GM21619 (cell line): Measurements from ENCODE around the gene ASGR2.
"Not testable (repeated sequence)": the region's sequence is repeated elsewhere in the genome, so short reads cannot be mapped to it uniquely, and the experiment has no call there.

ENCODE experiments used
- ATAC-seq: cut with Tn5 transposase; IDR thresholded peaks from one replicate; pipeline ENCODE4 v1.9.1; 2021; ENCODE audit not compliant: unreplicated experiment

ASGR2 gene, protein sequence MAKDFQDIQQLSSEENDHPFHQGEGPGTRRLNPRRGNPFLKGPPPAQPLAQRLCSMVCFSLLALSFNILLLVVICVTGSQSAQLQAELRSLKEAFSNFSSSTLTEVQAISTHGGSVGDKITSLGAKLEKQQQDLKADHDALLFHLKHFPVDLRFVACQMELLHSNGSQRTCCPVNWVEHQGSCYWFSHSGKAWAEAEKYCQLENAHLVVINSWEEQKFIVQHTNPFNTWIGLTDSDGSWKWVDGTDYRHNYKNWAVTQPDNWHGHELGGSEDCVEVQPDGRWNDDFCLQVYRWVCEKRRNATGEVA

DNA sequence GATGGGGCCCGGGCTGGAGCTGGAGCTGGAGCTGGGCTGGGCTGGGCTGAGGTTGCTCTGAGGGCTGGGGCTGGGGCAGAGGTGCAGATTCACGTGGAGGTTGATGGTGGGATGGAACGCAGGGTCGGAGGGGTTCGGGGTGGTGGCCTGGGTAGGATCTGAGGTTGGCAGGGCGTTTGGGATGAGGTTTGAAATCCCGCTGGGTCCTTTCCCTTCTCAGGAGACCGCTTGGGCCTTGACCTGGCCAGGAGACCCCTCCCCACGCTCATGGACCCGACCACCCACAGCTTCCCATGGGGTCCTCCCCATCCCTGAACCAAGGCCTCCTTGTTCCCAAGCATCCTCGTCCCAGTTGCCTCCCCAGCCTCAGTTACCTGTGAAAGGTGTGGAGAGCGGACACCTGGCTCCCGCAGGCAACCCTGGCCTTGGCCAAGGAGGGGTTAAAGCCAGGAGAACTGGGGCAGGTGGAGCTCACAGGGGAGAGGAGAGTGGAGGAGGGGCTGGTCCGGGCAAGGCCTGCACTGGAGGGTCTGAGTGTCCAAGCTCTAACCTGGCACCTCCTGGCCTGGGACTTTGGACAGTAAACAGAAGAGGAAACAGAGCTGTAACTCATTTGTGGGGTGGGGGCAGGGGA is at the start of gene ASGR2:
TSS of gene ASGR2 (minus strand) at position 582 of the 634 bp plus-strand sequence. CDS start 582 bp downstream, outside the sequence.
- ATAC-seq = no peak

DNA sequence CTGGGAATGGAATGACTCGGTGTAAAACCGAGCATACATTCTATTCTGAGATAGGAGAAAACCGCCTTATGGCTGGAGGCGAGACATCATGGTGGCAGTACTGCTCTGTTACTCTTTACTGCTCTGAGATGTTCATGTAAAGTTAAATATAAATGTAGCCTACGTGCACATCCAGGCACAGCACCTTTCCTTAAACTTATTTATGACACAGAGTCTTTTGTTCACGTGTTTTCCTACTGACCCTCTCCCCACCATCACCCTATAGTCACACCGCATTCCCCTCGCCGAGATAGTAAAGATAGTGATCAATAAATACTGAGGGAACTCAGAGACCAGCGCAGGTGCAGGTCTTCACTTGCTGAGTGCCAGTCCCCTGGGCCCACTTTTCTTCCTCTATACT is 44.9 kb upstream of the ASGR2 start:
- not testable (repeated sequence) for ATAC-seq

DNA sequence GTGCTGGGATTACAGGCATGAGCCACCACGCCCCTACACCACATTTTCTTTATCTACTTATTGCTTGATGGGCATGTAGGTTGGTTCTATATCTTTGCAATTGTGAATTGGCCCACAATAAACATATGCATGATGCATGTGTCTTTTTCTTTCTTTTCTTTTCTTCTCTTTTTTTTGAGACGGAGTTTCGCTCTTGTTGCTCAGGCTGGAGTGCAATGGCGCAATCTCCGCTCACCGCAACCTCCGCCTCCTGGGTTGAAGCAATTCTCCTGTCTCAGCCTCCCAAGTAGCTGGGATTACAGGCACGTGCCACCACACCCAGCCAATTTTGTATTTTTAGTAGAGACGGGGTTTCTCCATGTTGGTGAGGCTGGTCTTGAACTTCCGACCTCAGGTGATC is 43.8 kb upstream of the ASGR2 start:
- ATAC-seq = not testable (repeated sequence)

DNA sequence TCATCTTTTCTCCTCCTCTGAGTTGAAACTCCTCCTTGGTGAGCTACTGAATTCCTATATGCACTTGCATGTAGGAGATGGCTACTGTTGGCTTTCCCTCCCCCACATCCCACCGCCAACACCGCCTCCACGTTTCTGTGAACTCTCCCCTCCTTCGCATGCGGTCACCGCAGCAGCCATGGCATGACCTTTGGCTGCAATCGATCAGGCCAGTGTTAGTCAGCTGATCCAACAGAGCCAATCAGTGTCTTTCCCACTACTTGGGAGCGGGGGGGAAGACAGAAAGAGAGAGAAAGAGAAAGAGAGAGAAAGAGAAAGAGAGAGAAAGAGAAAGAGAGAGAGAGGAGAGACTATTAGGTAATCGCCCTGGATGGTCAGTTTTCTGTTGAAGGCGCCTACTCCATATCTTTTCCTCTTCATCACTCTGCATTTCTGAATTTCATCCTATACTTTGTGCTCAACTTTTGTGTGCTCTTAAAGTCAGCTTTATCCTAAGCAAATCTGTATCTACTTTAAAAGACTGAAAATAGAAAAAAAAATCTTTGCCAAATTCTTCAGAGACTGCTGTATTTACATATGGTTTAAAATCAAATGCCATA is 41.8 kb upstream of the ASGR2 start:
- no peak for ATAC-seq

DNA sequence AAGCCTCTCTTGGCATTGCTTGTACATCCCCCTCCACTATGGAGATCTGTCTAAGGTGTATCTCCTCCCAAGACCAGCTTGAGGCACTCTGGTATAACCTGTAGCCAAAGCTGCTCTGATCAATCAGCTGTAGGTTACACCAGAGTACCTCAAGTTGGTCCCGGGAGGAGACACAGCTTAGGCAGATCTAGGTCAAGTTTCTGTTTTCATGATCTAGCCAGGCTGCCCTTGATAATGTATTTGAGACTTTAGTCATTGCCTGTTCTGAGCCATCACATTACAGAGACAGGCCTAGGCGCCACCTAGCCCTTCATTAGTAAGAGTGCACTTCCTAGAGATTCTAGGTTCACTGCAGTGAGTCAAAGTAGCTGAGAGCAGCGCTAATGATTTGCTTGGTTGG is 33.1 kb upstream of the ASGR2 start:
- no peak for ATAC-seq

DNA sequence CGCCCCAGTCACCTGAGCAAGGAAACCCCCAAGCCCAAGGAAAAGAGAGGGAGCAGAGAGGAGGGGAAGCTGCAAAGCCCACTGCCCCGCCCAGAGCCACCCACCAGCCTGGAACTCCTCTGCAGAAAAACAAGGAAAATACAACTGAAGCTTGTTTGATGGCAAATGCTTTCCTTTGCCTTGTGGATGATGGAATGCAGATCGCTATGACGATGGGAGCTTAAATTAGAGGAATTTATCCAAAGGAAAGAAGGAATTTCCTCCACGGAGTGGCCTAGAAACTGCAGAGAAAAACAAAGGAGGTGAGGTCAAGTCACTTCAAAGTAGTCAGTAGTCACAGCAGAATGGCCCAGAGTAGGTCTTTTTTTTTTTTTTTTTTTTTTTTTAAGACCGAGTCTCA is 31.5 kb upstream of the ASGR2 start:
- no peak for ATAC-seq

DNA sequence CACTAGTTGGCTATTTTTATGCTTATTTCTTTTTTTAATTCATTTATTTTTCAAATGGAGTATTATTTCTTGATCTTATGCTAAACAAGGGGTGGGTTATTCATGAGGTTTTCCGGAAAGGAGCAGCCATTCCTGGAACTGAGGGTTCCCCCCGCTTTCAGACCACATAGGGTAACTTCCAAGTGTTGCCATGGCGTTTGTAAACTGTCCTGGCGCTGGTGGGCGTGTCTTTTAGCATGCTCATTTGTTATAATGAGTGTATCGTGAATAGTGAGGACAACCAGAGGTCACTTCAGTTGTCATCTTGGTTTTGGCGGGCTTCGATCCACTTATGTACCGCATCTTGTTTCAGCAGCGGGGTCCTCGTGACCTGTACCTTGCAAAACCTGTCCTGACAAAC is 29.6 kb upstream of the ASGR2 start:
- no peak for ATAC-seq

DNA sequence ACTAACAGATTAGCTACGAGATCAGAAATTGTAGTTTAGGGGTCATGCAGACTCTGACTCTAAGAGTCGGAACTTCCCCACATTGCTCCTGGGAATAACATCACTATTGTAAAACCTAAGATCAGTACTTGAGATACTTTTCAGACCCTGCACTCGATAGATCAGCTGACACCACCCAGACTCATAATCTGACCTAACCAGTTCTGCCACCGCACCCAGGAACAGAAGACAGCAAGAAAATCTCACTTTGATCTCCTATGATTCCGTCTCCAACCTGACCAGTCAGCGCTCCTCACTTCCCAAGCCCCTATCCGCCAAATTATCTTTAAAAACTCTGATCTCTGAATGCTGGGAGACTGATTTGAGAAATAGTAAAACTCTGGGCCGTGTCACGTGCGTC is 27.2 kb upstream of the ASGR2 start:
- ATAC-seq = no peak

DNA sequence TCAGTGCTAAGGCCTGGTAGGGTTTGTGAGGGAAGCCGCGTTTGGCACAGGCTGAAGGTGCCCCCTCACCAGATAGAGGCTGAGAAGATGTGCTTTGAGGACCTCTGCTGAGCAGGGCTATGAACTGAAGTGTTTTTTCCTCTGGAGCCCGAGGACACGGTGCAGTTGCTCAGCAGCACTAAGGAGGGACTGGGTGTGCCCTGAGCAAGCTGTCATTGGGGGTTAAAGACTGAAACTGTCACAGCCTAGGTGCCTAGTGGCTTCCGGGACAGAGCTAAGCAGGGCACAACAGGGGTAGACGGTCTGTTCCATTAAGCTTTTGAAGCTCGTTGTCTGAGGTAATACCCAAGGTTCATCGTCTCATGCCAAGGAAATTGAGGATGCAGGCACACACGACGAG is 24.8 kb upstream of the ASGR2 start:
- ATAC-seq = no peak

DNA sequence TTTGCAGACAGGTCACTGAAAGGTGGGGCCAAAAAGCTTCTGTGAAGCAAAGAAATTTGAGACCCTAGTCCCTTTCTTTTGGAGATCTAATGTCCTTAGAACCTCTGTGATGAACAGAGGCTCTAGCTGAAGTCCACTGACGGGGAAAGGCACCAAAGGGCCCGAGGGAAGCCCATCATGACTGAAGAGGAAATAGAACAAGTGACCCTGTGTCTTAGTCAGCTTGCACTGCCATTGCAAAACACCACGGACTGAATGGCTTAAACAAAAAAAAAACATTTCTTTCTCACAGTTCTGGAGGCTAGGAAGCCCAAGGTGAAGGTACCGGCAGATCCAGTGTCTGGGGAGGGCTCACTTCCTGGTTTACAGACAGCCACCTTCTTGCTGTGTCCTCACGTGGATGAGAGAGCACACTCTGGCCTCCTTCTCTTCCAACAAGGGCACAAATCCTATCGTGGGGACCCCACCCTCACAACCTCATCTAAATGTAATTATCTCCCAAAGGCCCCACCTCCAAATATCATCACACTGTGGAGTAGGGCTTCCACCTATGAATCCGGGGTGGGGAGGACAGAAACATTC is 24.3 kb upstream of the ASGR2 start:
- ATAC-seq = no peak

DNA sequence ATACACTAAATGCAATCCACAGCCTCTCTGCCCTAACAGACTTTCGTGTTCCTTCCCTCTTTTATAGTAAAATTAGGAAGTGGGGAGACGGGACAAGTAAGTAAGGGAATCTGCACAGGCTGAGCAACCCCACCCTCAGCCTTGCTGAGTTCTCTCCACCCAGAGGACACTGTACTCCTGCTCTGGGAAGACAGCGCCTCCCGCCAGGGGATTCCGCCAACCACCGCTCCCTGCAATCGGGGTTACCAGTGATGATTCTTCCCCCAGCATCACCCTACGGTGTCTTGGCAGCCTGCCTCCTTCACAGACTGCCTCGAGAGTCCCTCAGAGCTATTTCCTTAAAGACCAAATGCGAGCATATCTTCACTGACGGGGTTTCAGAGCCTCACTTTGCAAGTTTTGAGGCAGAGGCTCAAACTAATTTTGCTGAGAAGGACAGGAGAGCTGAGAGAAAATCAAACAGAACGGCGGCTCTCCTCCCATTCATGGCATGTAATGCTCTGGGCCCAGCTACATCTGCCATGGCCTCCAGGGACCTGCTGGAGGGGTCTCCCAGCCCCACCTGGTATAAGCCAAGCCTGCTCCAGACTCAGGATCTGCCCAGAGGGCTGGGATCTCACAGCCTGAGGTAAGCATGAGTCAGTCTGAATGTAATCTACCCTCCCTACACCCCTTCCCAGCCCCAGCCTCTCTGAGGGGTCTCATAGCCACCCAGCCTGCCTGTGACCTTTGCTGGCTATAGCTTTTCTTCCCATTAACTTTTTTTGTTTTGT is 22.7 kb upstream of the ASGR2 start:
- ATAC-seq = no peak

DNA sequence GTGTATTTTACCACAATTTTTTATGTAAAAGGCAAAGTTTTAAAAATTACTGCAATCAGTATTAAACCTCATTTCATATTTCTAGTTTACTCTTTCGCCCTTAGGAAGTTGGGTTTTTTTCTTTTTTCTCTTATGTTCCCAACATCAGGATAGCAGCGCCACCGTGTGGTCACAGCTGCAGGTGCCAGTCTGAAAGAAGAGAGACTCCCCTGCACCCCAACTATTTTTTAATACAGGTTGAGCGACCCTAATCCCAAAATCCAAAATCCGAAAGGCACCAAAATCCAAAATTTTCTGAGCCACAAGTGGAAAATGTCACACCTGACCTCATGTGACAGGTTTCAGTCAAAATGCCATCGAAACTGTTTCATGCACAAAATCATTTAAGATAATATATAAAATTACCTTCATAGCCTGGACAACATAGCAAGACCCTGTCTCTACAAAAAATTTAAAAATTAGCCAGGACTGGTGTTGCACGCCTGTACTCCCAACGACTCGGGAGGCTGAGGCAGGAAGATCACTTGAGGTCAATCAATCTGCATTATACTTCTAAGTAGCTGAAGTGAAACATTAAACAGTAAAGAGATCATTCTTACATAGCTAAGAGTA is 21.8 kb upstream of the ASGR2 start:
- ATAC-seq = no peak

DNA sequence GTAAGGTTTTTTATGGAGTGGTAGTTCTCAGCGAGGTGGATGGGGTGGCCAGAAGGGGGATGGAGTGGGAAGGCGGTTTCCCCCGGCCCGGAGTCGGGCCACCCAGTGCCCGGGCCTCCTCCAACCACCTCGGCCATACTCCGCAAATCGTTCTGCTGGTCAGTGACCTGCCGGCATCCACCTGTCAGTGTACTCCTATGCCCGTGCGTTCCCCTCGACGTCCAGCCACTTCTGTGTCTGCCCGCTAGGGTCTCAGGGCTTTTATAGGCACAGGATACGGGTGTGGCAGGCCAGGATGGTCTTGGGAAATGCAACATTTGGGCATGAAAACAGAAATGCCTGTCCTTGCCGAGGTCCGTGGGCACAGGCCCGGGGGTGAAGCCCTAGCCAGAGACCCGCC is 19.3 kb upstream of the ASGR2 start:
- no peak for ATAC-seq

DNA sequence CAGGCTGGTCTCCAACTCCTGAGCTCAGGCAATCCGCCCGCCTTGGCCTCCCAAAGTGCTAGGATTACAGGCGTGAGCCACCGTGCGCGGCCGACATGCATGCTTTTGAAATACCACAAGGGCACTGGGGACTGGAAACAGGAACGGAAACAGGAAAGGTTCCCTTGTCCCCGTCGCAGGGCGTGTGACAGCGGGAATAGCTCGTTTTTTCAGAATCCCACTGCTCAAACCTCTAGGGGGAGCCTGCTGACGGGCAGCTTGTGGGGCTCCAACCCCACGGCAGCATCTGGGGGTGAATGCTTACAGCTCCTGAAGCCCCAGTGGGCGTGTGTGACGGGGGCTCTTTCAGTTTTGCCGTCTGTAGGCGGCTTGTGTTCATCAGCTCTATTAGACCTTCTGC is 18.8 kb upstream of the ASGR2 start:
- ATAC-seq = no peak

DNA sequence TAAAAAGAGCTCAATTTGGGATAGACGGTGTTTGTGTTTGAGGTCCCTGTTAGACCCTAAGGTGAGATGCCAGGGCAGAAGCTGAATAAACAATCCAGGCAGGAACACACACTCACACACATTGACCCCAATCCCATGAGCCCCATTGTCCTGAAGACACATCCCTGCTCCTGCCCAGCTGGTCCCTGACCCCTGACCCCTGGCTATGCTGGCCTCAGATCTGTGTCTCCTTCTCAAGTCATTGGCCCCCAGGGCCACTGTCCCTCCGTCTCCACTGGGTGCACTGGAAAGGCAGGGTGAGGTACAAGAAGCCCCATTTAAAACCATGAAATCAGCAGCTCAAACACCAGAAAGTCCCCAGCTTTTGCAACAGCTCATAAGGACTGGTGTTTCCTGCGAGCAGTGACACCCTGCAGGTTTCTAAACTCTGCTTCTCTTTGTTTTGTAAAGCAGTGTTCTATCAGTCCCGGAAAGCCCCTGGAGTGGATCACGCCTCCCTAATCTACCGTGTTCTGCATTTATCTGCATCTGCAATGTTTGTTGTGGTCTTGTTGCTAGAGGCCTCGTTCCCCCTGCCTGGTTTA is 18.0 kb upstream of the ASGR2 start:
- peak; percentile 74 for ATAC-seq

DNA sequence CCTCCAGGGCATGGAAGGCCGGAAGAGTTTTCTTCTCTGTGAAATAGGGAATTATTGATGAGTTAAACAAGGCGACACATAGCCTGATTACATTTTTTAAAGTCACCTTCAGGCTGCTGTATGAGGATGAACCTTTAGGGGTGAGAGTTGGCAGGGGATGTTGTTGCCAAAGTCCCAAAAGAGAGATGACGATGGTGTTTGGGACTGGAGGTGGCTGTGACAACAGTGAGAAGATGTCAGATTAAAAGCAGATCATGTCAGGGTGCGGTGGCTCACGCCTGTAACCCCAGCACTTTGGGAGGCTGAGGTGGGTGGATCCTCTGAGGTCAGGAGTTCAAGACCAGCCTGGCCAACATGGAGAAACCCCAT is 16.8 kb upstream of the ASGR2 start:
- no peak for ATAC-seq

DNA sequence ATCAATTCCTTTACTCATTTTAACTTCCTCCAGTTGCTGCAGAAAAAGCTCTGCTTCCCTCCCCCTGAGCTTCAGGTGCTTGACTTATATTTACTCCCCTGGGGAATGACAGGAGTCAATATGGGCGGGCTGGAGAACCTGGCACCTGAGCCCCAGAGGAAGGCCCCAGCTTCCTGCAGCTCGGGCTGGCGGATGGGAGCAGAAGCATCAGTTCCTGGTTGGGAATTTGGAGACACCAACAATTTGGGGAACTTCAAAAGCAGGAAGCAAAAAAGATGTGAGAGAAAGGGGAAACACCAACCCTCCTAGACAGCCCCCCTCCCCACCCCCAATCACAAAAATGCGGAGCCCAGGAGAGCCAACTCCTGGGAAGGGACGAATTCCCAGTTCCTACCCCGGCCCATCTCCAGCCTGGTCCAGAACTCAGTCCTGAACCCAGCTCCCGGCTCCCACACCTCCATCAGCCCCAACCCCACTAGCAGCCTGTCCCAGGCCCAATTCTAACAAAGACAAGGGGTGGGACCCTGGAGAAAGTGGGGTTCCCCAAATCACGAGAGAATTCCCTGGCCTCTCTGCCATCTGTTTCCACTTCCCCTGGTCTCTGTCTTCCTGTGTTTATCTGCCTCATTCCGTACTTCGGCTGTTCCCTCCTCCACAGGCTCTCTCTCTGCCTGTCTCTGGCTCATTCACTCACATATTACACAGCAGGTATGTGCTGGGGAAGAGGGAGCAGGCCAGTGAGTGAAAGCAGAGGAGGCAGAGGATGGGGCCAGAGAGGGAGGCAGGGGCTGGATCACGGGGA is 16.2 kb upstream of the ASGR2 start:
- ATAC-seq = no peak

DNA sequence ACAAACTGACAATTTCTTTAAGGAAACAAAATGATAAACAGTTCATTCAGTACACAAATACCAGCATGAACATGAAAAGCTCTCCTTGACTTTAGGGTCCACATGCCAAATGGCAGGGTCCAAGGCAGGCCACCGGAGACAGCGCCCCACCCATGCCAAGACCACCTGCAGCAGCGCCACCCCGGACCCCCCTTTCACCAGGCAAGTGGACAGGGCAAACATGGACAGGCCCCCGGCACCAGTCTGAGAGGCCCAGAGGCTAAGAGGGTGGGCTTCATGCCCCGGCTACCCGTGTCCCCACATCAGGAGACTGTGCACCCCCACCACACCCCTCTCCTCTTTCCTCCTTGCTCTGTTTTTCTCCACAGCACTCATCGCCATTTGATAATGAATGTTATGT is 14.7 kb upstream of the ASGR2 start:
- ATAC-seq = no peak

DNA sequence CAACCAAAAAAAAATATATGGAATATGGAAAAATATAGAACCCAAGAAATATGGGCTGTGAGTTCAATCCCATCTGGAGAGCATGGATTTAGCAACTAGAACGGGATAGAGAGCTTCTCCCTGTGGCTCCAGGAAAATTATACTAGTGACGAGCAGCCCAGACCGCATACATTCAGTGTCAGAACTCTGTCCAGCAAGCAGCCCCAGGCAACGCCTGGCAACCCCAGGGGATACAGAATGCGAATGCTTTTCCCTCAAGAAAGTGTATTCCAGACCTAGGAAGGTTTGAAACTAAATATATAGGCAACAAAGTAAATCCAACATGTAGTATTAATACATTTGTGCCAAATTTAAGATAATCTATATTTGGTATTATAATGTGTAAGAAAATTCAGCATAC is 13.5 kb upstream of the ASGR2 start:
- ATAC-seq = no peak

DNA sequence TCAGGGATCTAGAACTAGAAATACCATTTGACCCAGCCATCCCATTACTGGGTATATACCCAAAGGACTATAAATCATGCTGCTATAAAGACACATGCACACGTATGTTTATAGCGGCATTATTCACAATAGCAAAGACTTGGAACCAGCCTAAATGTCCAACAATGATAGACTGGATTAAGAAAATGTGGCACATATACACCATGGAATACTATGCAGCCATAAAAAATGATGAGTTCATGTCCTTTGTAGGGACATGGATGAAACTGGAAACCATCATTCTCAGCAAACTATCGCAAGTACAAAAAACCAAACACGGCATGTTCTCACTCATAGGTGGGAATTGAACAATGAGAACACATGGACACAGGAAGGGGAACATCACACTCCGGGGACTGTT is 12.9 kb upstream of the ASGR2 start:
- ATAC-seq = not testable (repeated sequence)
